Renal cortical epithelial cell (primary cell): ENCODE data around the gene CALD1. TPM values are rescaled to one million over a fixed set of nuclear protein-coding genes. Genes with fewer than 3 reads are reported as not detected.

Experiments
- DNase-seq: peaks from one replicate; pipeline ENCODE4 v3.0.0-alpha.2; 2011; ENCODE audit warnings: low read depth
- total RNA-seq: library from RNA; depleted of rRNA; stranded (reverse); fragments of >200 nt; gene quantifications from 2 replicates; pipeline ENCODE4 v1.2.3, GENCODE V29; 2014

The CALD1 gene
- total RNA-seq, 1 donor from 2014 or later = 155 TPM

- DNase-seq = no peak
Measured at GRCh38 chr7:134893920-134894319, 114.5 kb downstream of the CALD1 start.

- DNase-seq = no peak
Measured at GRCh38 chr7:134894928-134895327, 115.5 kb downstream of the CALD1 start.

DNA sequence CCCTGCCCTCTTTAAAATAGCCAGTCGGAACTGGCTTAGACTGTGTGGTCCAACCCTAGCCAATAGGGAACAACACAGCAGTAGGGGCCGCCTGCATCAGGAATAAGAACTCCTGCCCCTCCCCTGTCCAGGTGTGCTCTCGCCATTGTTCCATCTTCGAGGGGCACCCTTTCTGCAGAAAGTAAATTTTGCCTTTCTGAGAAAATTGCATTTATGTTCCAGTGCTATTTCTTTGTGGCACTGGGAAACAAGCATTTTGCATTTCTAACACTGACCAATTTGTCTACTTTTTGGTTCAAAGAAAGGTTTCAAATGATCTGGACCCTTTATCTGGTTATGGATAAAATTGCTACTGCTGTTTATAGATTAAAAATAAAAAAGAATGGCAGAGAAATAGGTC lies 116.6 kb downstream of the CALD1 start:
- no peak for DNase-seq

GRCh38 chr7:134897936-134898335 lies 118.5 kb downstream of the CALD1 start:
- DNase-seq = no peak

DNA sequence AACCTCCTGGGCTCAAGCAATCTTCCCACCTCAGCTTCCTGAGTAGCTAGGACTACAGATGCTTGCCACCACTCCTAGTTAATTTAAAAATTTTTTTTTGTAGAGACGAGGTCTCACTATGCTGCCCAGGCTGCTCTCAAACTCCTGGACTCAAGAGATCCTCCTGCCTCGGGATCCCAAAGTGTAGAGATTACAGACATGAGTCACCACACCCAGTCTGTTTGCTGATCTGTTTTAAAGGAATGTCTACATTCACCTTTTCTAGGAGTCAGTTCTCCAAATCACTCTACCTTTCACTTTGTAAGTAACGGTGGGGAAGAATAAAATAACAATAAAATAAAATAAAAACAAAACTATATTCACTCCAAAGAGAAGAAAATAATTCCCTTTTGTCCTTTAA lies 120.3 kb downstream of the CALD1 start:
- peak; percentile 74 for DNase-seq

- DNase-seq = no peak
Measured at GRCh38 chr7:134900166-134900982, 120.9 kb downstream of the CALD1 start.

DNA sequence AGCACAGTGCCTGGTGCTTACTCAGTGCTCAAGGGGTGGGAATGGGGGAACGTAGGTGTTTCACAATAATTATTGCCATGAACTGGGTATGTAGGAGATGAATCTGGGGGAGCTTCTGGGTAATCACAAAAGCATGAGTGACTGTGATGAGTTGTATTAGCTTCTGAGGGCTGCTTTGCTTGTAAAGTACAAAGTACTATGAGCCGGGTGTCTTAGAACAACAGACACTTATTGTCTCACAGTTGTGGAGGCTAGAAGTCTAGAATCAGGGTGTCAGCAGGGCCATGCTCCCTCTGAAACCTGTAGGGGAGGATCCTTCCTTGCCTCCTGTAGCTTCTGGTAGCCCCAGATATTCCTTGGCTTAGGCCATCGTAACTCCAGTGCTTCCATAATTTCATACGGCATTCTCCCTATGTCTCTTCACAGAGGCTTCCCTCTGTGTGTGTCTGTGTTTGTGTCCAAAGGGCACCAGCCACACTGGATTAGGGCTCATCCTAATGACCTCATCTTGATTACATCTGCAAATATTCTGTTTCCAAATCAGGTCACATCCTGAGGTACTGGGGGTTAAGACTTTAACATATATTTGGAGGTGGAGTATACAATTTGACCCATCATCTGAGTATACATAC lies 122.1 kb downstream of the CALD1 start:
- DNase-seq = no peak

DNA sequence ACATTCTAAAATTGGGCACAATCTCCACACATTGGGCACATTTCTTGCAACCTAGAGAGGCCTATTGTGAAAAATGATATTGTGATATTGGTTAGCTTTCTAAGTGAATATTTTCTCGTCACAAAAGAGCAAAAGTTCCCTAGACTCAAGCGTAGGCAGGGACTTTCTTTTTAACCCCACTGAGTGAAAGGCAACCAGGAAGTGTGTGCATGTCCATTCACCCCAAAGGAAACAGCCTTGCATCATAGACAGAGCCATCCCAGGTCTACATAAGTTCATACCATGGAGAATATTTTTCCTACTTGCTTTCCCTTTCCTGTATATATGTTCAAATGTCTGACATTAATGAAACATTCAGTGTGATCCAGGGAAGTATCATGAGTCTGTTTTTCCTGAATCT lies 122.6 kb downstream of the CALD1 start:
- no peak for DNase-seq

DNA sequence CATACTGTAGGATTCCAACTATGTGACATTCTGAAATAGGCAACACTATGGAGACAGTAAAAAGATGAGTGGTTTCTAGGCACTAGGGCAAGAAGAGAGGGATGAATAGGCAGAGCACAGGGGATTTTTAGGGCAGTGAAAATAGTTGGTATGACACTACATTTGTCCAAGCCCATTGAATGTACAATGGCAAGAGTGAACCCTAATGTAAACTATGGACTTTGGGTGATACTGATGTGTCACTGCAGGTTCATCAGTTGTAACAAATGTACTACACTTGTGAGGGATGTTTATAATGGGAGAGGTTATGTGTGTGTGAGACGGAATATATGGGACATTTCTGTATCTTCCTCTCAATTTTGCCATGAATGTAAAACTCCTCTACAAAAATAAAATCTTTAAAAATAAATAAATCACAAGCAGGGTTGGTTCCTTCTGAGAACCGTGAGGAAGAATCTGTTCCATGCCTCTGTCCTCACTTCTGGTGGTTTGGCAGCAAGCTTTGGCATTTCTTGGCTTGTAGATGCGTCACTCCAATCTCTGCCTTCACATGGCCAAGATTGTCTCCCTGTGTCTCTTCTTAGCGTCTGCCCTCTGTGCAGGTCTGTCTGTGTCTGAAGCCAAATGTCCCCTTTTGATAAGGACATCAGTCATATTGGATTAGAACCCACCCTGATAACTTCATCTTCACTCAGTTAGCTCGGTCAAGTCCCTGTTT lies 123.8 kb downstream of the CALD1 start:
- DNase-seq = no peak

DNA sequence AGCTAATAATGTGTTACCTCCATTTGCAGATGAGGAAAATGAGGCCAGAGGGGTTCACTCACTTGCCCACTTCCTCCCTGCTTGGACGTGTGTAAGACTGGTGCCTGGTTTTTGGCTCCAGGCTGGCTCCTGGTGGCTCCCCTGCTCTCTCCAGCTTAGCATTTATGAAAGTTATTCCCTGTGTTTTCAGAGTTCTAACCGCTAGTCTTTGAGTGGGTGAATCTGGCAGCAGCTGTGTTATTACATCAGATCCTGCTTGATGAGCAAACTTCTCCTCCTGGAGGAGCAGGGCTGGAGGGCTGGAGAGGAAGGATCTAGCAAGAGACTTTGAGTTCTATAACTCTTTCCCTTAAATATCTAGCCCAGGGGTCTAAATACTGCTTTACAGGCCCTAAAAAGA lies 125.9 kb downstream of the CALD1 start:
- DNase-seq = peak; percentile 65

- no peak for DNase-seq
Measured at GRCh38 chr7:134907000-134907399, 127.6 kb downstream of the CALD1 start.

GRCh38 chr7:134907639-134908038 lies 128.2 kb downstream of the CALD1 start:
- DNase-seq = no peak

GRCh38 chr7:134908289-134908688 lies 128.9 kb downstream of the CALD1 start:
- no peak for DNase-seq

DNA sequence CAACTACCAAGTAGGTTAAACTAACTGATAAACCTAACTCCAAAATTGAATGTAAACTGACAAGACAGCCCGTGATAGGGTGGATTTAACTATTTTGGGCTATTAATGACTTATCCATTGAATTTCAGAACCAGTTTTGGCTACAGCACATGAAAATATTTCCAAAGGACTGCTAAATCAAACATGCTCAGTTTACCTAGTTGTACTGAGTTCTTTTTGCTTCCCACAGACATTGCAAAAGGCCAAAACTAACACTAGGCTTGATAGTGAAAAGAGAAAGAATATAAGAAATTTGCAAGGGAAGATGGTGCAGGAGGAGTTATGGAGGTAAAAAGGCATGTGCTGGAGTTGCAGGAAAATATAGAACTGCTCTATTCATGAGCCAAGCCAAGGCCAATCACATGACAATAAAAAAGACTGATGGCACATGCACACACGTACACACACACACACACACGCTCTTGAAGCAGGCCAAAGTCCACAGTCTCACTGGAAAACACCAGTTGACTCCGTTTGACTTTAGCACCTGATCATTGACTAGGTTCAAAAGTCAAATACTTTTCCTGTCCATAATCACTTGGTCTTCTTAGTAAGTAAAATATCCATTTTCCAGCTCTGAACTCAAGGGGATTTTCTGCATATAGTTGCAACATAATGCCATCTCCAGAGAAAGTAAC lies 130.9 kb downstream of the CALD1 start:
- peak; percentile 44 for DNase-seq

DNA sequence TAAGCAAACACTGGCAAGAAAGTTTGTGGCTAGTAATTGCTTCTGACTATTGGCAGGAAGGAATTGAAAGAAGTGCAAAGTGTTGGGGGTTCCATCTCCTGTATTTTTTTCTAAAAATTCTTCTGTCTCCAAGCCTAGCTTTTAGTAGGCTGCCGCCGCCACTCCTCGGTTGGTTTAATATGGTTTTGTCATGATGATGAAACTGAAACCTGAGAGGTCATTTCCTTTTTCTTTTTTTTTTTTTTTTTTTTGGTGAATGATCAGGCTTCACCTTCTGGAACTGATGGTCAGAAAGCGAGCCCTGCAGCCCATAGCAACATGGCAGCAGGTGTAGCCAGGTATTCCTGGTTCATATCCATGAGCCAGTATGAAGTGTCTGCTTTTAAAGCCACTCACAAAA lies 131.5 kb downstream of the CALD1 start:
- no peak for DNase-seq

DNA sequence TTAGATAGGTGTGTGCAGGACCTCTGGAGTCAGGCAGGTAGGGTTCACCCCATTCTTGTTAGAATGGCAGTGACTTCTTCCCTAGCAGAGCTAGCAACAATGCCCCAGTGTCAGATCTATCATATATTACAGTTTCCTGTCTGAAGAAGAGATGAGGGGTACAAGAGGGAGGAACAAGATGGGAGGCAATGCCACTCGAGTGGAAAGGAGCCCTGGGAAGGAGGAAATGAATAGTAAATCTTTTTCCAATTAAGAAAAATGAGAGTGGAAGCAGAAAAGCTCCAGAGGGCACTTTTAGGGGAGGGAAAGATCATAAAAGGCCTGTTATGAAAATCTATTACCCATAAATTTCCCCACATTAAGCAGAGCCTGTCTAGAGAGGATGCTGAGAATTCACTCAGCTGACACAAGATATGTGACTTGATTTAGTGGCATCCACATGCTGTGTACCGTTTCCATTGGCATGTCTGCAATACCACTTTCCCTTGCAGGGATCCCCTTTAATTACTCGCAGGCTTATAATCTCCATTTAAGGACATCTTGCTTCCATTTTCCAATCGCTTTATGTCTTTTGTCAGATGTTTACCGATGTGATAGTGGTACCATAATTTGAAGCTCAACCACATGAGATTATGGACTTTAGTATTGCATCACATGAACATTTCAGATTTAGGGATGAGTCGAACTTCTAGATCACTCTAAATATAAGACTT lies 136.9 kb downstream of the CALD1 start:
- no peak for DNase-seq

DNA sequence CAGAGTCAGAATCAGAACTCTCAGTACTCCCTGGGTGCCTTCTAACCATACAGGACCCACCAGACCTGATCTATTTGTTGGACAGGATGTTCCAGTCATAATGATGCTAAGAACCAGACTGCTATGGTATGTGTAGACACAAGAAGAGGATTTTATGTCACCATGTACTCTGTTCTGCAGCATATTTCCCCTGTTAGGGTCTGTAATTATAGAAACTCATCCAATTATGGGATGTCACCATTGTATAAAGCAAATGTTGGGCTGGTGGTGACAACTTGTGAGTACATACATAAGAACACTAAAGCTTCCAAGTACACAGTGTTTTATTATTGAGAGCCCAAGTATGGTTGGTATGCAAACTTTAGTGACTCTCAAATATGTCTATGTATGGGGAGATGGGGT lies 139.8 kb downstream of the CALD1 start:
- no peak for DNase-seq

DNA sequence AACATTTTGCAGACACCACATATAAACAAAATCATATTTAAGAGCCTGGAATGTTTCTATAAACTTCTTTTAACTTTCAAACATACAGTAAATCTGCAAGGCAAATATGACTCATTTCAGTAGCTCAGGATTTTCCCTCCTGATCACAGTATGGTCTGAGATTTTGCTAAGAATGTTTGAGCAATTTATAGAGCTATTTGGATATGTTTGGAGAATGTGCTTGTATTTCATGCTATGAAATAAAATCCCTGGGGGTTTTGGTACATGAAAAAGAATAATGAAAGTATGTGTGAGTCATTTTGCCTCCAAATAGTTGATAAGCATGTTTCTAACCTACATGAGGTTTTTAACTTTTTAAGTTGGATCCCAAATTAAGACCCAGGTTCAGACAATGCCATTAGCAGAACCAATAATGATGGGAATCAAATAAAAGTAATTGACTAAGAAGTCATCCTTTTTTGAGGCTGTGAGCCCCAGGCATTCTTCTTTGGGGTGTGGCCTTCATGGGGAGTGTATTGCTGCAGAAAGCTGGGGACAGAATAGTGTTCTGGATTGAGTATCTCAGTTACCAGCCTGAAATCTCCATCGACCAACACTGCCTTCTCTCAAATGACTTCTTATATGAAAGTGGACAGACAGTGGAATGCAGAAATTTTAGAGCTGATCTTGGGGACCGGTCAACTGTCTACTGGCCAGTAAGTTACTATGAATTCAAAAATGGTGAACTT lies 140.8 kb downstream of the CALD1 start:
- DNase-seq = peak; percentile 66

DNA sequence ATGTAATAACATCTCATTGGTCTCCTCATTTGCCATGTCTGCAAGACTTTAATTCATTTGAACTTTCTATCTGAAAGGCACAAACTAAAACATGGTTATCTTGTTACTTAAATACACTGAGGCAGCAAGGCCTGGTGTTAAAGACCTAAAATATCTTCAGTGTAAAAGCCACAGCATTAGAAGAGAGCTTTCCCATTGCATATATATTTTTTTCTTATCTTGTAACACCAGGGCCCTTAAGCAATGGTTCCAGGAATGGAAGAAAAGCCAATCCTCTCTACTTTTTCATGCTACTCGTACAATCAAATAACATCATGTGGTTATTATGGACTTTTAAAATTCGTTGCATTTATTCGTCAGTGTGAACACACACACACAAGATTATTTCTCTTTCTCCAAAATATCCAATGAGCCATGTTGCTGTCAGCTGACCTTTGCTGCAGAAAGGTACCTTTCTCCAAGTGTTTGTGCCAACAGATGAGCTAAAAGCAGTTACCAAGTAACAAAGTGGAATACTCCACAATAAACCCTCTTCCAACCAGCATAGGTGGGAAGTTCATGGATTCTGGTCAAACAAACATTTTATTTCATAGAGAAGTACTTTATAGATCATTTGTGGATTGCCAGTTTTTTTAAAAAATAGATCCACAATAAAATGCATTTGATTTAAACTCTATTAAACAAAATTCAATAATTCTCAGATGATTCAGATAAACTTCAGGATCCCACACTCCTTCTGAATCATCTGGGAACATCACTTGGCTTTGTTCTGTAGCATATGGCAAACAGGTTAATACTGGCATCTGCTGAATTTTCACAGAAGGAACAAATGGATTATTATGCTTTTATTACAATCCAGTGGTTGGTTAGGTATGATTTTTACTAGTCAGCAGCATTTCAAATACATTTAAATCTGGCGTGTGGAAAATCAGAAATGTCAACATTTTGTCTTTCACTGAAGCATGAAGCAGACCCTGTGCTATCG lies 143.6 kb downstream of the CALD1 start:
- DNase-seq = no peak

GRCh38 chr7:134925766-134926165 lies 146.3 kb downstream of the CALD1 start:
- no peak for DNase-seq
